SU-DHL-6 (cell line): ENCODE data around the gene NAXE.

Experiments
- H2AFZ ChIP-seq: fragments of 200-600 bp; sonication (generic); 2 replicates; pipeline ENCODE4 v1.6.1; 2014; ENCODE audit warnings: low read depth, mild to moderate bottlenecking, moderate library complexity, mixed read lengths, antibody characterized with exemption, low read length; ENCODE audit not compliant: severe bottlenecking
- H3F3A ChIP-seq: fragments of 200-600 bp; shearing (Covaris generic); 2 replicates; pipeline ENCODE4 v1.6.0; 2016; ENCODE audit warnings: antibody characterized with exemption, mild to moderate bottlenecking; ENCODE audit not compliant: insufficient read depth
- H3K27ac ChIP-seq: fragments of 200-600 bp; sonication (generic); 2 replicates; pipeline ENCODE4 v1.5.1; 2016; ENCODE audit warnings: low read depth, mild to moderate bottlenecking, low read length, moderate library complexity, mixed read lengths
- H3K27me3 ChIP-seq: fragments of 200-600 bp; sonication (generic), shearing (Covaris generic); 2 replicates; pipeline ENCODE4 v1.6.0; 2014; ENCODE audit warnings: mild to moderate bottlenecking, low read length
- H3K36me3 ChIP-seq: fragments of 200-600 bp; sonication (generic); 2 replicates; pipeline ENCODE4 v1.6.1; 2014; ENCODE audit warnings: mild to moderate bottlenecking, low read length, mixed read lengths
- H3K4me2 ChIP-seq: fragments of 300-600, 200-600 bp; shearing (Covaris generic), sonication (generic); 2 replicates; pipeline ENCODE4 v1.6.0; 2014; ENCODE audit warnings: low read length, low read depth, mild to moderate bottlenecking; ENCODE audit not compliant: poor library complexity, severe bottlenecking
- H3K4me3 ChIP-seq: fragments of 200-600 bp; sonication (generic); 2 replicates; pipeline ENCODE4 v1.5.1; 2014; ENCODE audit warnings: antibody characterized with exemption, low read length, mild to moderate bottlenecking, mixed read lengths; ENCODE audit not compliant: insufficient read depth, poor library complexity, severe bottlenecking
- H3K79me2 ChIP-seq: fragments of 200-600 bp; sonication (generic); 2 replicates; pipeline ENCODE4 v1.6.1; 2014; ENCODE audit warnings: mild to moderate bottlenecking, low read length, moderate library complexity; ENCODE audit not compliant: insufficient read depth
- H3K9ac ChIP-seq: fragments of 200-600 bp; sonication (generic); 2 replicates; pipeline ENCODE4 v1.7.0; 2014; ENCODE audit warnings: mild to moderate bottlenecking, low read length
- H3K9me2 ChIP-seq: fragments of 200-600 bp; sonication (generic); replicated peaks from 2 replicates; pipeline ENCODE4 v1.6.1; 2014; ENCODE audit warnings: low read length; ENCODE audit not compliant: insufficient read depth
- H3K9me3 ChIP-seq: fragments of 200-600 bp; sonication (generic); 2 replicates; pipeline ENCODE4 v1.6.1; 2014; ENCODE audit warnings: low read length, mixed read lengths; ENCODE audit not compliant: insufficient read depth
- H4K20me1 ChIP-seq: fragments of 200-600 bp; sonication (generic); 2 replicates; pipeline ENCODE4 v1.6.1; 2014; ENCODE audit warnings: low read depth, mild to moderate bottlenecking, antibody characterized with exemption, low read length, moderate library complexity, mixed read lengths
- EZH2phosphoT487 ChIP-seq: fragments of 200-600 bp; sonication (generic), shearing (Covaris generic); conservative IDR thresholded peaks from 2 replicates; pipeline ENCODE4 v1.6.1; 2018; ENCODE audit warnings: mild to moderate bottlenecking, antibody characterized with exemption, low read length, moderate library complexity, mixed read lengths
- TF ChIP-seq, protein P1 (sequence below): fragments of 200-600 bp; sonication (generic); IDR thresholded peaks from one replicate; pipeline ENCODE4 v1.5.1; 2017; ENCODE audit warnings: antibody characterized with exemption, mild to moderate bottlenecking, low read length, moderate library complexity; ENCODE audit not compliant: insufficient read depth, poor library complexity, severe bottlenecking

NAXE gene

DNA sequence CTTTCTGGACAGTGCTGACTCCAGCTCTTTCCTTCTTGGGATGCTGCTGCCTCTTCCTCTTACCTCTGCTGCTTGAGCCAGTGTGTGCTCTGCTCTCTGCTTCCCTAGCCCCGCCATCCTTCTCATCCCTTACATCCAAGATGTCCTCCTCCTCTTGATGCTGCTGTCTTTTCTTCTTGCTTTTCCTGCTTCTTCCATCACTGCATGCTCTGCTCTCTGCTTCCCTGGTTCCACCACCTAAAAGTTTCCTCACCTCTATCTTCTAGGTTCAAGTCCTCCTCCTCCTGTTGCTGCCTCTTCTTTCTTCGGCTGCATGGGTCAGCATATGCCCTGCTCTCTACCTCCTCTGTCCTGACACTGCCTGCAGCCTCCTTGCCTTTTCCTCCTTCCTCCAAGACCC, 3.4 kb downstream of the NAXE start:
- no peak overlapping the region for H2AFZ ChIP-seq
- no peak overlapping the region for H3K27ac ChIP-seq
- H3K79me2 ChIP-seq, result peaks cover 19% of the 10 kb centered on the region
- TF ChIP-seq, protein P1, sequence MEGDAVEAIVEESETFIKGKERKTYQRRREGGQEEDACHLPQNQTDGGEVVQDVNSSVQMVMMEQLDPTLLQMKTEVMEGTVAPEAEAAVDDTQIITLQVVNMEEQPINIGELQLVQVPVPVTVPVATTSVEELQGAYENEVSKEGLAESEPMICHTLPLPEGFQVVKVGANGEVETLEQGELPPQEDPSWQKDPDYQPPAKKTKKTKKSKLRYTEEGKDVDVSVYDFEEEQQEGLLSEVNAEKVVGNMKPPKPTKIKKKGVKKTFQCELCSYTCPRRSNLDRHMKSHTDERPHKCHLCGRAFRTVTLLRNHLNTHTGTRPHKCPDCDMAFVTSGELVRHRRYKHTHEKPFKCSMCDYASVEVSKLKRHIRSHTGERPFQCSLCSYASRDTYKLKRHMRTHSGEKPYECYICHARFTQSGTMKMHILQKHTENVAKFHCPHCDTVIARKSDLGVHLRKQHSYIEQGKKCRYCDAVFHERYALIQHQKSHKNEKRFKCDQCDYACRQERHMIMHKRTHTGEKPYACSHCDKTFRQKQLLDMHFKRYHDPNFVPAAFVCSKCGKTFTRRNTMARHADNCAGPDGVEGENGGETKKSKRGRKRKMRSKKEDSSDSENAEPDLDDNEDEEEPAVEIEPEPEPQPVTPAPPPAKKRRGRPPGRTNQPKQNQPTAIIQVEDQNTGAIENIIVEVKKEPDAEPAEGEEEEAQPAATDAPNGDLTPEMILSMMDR, result no peak
- no peak for TF ChIP-seq EZH2phosphoT487
- H3K4me2 ChIP-seq, result no peak overlapping the region
- peaks cover 37% of the 10 kb centered on the region for H3F3A ChIP-seq
- H3K36me3 ChIP-seq, result no peaks in the 10 kb centered on the region
- no peaks in the 10 kb centered on the region for H3K27me3 ChIP-seq
- H3K9me2 ChIP-seq, result no peaks in the 10 kb centered on the region
- no peak overlapping the region for H3K9ac ChIP-seq
- H3K9me3 ChIP-seq, result no peaks in the 10 kb centered on the region
- no peak overlapping the region for H3K4me3 ChIP-seq
- H4K20me1 ChIP-seq, result no peaks in the 10 kb centered on the region

DNA sequence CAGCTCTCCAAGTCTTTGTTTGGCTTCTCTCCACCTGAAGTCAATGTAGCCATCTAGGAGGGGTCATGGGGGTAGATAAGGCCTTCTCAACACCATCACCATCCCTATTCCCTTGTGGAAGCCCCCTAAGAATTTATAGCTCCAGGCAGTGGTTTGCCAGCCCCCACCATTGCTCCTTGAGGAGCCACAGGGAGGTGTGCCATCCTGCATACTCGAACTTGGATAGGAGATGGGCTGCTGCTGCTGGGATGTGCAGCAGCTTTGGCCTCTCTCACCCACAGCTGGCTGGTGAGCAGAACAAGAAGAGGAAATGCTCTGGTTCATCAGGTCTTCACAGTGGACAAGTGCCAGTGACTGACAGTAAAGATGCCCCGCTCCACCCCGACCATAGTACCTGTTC, 4.8 kb downstream of the NAXE start:
- Histone ChIP-seq H3K36me3 (no peaks in the 10 kb centered on the region), H4K20me1 (no peaks in the 10 kb centered on the region)

DNA sequence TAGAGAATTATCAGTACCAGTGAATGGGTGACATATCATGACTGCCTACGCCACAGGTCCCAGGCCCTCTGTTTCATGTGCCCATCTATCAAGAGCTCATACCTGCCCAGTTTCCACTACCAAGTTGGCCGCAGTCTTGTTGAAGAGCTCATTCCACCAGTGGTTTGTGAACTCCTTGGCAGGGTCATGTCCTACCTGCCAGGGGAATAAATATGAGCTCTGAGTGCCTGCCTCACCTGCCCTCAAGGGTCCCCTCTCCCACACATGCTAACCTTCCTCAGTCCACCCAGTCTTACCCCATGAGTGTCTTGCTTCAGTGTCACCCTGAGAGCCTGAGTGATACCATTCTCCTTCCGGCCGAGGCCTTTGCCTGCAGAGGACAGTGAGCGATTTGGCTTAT, 6.5 kb downstream of the NAXE start:
- Histone ChIP-seq H3K36me3 (no peaks in the 10 kb centered on the region), H3K9me2 (no peaks in the 10 kb centered on the region), H2AFZ (no peak overlapping the region), H3K79me2 (peaks cover 32% of the 10 kb centered on the region), H3F3A (peaks cover 44% of the 10 kb centered on the region), H3K4me2 (no peak overlapping the region), H3K9me3 (no peaks in the 10 kb centered on the region), H3K27me3 (no peaks in the 10 kb centered on the region), H3K4me3 (no peak overlapping the region), H3K9ac (no peak overlapping the region), H3K27ac (no peak overlapping the region), H4K20me1 (no peaks in the 10 kb centered on the region)
- TF ChIP-seq, protein P1, result no peak
- TF ChIP-seq EZH2phosphoT487, result no peak

More for the DNA sequence above, 4.8 kb downstream of the NAXE start:
- Histone ChIP-seq H3K4me3 (no peak overlapping the region), H3F3A (peaks cover 41% of the 10 kb centered on the region), H3K4me2 (no peak overlapping the region), H3K27me3 (no peaks in the 10 kb centered on the region), H3K9me3 (no peaks in the 10 kb centered on the region), H3K79me2 (peaks cover 33% of the 10 kb centered on the region), H2AFZ (no peak overlapping the region), H3K9ac (no peak overlapping the region), H3K27ac (no peak overlapping the region), H3K9me2 (no peaks in the 10 kb centered on the region)
- TF ChIP-seq, protein P1, result no peak
- no peak for TF ChIP-seq EZH2phosphoT487
